ENCODE data around the gene CHMP2B.
"Not testable (repeated sequence)": the region's sequence is repeated elsewhere in the genome, so short reads cannot be mapped to it uniquely, and the experiment has no call there.

The CHMP2B gene

DNA sequence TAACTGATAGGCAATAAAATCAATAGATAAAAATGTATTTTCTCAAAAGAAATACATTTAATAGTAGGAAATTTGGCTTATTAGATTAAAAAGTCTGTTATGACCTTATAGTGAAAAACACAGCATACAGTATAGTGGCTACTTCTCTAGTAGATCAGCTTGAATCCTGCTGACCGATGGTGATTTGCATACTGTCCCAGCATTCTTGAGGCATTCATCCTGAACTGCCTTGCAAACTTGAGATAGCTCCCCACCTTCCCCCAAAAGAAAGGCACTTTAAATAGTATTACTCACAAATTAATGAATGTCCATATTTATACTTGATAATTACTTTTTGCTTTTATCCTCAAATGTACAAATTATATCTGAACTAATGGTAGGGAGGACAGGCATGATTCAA, 6.7 kb downstream of the CHMP2B start:
- no peak for DNase-seq

GRCh38 chr3:87236093-87236492, 9.0 kb downstream of the CHMP2B start:
- DNase-seq: no peak

DNA sequence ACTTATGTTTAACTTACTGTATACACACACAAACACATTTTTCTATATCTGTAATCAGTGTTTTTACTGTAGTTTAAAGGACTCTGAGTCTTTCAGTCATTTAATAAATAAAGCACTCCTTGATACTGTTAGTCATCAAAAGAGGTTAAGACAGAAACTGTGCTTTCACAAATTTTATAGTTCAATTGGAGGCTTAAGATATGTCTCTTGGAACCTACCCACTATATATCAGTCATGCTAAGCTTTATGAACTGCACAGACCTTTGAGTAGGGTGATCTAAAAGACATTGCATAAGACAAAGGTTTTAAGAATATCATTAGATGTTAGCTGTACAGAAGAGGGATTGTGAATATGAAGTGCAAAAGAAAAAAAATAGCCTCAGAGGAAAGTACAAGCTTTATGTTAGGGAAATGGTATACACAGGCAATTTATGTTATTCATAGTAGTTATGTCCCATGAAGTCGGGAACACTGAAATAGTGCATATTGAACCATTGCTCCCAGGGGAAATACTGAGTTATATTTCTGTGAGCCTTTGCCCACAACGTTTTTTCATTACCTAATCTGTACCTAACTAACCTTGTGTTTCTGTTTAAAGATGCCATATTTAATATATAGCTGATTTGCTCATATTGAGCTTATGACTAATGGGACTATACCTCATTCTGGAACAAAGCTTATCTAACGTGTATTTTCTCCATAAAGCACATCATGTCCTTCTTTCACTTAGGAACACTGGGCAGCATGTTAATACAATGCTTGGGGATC, 19.7 kb downstream of the CHMP2B start:
- no peak for DNase-seq

- no peak for DNase-seq
These were observed 20.3 kb downstream of the CHMP2B start for GRCh38 chr3:87247430-87247773.

- DNase-seq: not testable (repeated sequence)
These were observed 21.1 kb downstream of the CHMP2B start for GRCh38 chr3:87248231-87248630.

DNA sequence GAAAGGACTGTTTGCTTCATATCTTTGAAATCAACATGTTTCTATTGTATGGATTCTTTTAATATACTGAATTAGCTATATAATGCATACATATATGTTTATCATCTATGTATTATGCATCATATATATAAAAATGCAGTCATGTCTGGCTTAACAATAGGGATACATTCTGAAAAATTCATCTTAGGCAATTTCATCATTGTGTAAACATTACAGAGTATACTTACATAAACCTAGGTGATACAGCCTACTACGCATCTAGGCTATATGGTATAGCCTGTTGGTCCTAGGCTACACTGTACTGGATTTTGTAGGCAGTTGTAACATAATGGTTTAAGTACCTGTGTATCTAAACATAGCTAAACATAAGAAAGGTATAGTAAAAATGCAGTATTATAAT, 21.7 kb downstream of the CHMP2B start:
- DNase-seq: no peak

DNA sequence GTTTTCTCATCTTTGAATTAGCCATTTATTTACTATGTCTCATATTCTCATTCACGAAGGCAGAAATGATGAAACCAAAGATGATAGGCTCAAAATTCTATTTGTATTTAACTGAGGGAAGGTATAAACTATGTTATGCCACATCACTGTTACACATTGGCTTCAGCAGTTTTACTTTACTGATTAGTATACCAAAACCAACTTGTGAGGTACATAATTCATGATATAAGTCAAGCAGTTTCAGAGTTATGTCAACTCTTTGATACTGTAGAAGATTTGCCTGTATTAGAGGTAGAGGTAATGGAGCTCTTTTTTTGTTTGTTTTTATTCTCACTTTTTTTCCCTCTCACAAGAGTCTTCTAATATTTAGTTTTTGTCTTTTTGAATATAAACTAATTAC, 22.9 kb downstream of the CHMP2B start:
- DNase-seq: no peak

- DNase-seq: peak; percentile 10
These were observed 33.2 kb downstream of the CHMP2B start for GRCh38 chr3:87260270-87260669.

DNA sequence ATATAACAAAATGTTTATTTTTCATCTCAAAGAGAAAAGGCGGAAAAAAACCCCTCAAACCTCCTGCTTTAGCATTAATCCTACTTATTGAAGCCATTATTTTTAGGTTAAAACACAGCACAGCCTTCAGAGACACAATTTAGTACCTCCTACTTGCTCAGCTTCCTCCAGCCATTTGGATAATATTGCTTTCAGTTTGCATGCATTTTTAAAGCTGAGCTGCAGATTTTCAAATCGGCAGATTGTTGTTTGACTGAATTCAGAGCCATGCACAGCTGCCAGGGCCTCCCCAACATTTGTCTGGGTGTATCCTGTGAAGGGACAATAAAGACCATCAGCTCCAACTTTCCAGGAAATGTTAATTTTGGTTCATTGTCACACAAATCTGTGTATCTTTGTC, 34.8 kb downstream of the CHMP2B start:
- DNase-seq: no peak

DNA sequence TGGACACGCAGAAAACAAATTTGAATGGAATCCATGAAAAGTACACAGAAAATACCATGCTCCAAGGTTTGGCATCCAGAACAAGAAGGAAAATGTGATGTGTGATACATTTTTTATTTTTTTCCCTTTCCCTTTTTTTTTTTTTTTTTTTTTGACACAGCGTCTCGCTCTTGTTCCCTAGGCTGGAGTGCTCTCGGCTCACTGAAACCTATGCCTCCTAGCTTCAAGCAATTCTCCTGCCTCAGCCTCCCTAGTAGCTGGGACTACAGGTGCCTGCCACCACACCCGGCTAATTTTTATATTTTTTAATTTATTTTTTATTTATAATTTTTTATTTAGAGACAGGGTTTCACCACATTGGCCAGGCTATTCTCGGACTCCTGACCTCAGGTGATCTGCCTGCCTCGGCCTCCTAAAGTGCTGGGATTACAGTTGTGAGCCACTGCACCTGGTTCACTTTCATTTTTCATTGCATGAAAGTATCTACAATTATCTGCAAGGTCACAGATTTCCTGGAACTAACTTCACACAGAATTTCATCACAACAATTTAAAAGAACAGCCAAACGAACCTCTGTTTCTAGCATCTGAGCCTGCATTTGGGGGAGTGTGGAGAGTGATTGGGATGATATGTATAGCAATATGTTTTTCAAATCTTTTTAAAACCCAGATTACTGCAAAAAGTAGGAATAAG, 41.0 kb downstream of the CHMP2B start:
- DNase-seq: no peak

GRCh38 chr3:87268646-87269211, 41.6 kb downstream of the CHMP2B start:
- DNase-seq: no peak

DNA sequence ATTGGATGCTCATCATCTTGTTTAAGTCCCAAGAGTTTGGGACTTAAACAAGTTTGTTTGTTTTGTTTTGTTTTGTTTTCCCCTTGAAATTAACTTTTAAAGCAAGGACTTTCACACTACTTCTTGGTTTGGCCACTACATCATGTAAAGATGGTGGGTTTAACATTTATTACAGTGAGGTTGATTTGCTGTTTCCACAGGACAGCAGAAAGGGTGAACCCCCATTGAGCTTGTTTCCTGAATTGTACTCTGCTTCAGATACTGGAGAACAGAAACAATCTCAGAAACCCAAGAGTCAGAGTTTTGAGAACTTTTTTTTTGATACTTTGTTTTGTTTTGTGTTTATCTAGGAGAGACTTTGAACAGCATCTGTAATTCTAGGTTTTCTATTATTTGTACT, 42.6 kb downstream of the CHMP2B start:
- DNase-seq: no peak

- DNase-seq: no peak
These were observed 44.0 kb downstream of the CHMP2B start for GRCh38 chr3:87270908-87271700.

GRCh38 chr3:87272718-87273341, 45.7 kb downstream of the CHMP2B start:
- DNase-seq: no peak

DNA sequence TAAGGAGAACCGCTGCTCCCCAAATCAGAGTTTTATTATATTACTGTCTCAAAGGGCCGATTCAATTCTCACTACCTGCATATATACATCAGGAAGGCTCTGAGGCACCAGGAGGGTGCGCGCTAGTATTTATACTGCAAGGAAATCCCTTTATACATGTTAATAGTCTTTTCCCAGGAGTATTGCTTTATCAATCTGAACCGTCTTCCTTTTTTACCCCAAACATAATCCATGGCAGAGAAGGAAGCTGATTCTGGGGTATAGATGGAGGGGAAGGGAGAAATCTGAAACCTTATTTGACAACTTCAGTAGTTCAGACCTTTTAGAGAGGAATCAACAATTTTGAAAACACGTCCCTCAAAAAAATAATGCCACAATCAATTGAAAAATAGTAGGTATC, 49.4 kb downstream of the CHMP2B start, which contains the start of gene POU1F1:
POU1F1 (minus strand) TSS at position 101 of the 400 bp plus-strand sequence. CDS start 122 bp downstream, outside the sequence.
- DNase-seq: no peak

GRCh38 chr3:87287011-87287410, 59.9 kb downstream of the CHMP2B start:
- no peak for DNase-seq

DNA sequence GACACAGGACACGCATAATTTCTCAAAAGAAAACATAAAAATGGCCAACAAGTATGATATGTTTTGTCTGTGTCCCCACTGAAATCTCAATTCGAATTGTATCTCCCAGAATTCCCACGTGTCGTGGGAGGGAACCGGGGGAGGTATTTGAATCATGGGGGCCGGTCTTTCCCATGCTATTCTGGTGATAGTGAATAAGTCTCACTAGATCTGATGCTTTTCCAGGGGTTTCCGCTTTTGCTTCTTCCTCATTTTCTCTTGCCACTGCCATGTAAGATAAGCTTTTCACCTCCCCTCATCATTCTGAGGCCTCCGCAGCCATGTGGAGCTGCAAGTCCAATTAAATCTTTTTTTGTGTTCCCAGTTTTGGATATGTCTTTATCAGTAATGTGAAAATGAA, 61.3 kb downstream of the CHMP2B start:
- no peak for DNase-seq

DNA sequence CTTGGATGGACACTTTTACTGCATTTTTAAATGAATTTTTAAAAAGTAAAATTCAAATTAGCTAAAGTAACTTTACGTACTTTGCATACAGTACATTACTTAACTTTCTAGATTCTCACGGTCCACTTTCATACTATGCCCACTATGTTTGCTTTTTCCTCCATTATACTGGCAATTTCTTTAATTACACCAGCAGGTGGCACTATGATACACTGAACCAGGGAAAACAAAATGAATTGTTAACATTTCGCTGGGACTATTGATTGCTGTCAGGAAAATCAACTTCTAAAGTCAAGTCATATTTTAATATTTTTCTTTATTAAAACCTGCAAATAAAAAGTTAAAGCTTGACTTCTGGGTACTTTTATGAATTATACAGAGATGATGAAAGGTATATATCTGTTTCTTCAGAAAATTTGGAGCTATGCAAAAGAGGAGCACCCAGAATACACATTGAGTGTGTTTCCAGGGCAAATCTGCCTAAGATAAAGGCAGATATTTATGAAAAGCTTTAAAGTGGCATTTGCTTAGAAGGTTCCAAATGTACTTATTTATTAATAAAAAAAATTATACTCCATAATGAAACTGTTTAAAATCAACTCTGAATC, 71.1 kb downstream of the CHMP2B start:
- no peak for DNase-seq

- DNase-seq: not testable (repeated sequence)
These were observed 77.9 kb downstream of the CHMP2B start for GRCh38 chr3:87305031-87305430.
